RKO (cell line): ENCODE measurements around the gene DRC7.
"Not testable (repeated sequence)": the region's sequence is repeated elsewhere in the genome, so short reads cannot be mapped to it uniquely, and the experiment has no call there.

Experiments
- DNase-seq: peaks from one replicate; pipeline ENCODE4 v3.0.0-alpha.2; 2016; ENCODE audit warnings: low spot score

DRC7 gene

GRCh38 chr16:57660715-57661463, 33.7 kb upstream of the DRC7 start:
- DNase-seq: no peak

- DNase-seq: no peak
Measured at GRCh38 chr16:57661510-57661909, 33.1 kb upstream of the DRC7 start.

DNA sequence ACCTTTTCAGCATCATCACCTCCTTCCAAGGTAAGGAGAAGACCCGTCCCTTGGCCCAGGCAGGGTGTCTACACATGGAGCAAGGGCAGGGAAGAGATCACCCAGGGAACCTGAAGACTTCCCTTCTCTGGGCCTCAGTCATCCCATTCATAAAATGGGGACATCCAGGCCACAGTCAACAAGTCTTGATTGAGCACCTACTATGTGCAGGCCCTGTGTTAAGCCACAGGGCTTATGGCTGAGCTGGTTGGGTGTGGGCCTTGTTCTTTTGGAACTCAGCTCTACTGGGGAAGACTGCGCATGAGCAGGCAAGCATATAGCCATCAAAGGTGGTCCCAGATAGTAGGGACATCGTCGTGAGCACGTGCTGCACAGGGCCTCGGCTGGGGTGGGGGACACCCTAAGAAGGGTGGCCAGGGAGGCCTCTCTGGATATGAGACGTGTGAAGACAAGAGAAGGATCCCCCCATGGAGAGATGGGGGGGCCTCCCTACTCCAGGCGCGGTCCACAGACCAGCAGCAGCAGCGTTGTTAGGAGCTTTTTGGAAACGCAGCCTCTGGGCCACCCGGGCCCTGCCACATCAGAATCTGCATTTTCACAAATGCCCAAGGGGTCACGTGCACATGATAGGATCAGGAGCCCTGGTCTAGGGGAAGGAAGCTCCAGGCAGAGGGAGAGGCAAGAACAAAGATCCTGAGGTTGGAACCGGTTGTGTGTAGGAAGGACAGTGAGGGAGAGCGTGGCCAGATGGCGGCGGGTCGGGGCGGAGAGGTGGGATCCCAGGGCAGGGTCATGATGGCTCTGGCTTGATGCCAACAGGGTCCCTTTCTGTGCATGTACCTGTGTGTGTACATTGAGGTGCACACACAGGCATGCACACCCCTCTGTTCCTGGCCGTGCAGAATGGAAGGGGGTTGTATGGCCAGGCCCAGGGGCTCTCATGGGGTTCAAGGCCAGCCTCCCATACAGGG, 32.4 kb upstream of the DRC7 start:
- no peak for DNase-seq

DNA sequence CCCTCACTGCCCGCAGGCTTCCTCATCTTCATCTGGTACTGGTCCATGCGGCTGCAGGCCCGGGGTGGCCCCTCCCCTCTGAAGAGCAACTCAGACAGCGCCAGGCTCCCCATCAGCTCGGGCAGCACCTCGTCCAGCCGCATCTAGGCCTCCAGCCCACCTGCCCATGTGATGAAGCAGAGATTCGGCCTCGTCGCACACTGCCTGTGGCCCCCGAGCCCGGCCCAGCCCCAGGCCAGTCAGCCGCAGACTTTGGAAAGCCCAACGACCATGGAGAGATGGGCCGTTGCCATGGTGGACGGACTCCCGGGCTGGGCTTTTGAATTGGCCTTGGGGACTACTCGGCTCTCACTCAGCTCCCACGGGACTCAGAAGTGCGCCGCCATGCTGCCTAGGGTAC, 31.2 kb upstream of the DRC7 start:
- DNase-seq: no peak

- DNase-seq: no peak
Measured at GRCh38 chr16:57663917-57664661, 30.5 kb upstream of the DRC7 start.

GRCh38 chr16:57664662-57665025, 30.0 kb upstream of the DRC7 start:
- DNase-seq: no peak

DNA sequence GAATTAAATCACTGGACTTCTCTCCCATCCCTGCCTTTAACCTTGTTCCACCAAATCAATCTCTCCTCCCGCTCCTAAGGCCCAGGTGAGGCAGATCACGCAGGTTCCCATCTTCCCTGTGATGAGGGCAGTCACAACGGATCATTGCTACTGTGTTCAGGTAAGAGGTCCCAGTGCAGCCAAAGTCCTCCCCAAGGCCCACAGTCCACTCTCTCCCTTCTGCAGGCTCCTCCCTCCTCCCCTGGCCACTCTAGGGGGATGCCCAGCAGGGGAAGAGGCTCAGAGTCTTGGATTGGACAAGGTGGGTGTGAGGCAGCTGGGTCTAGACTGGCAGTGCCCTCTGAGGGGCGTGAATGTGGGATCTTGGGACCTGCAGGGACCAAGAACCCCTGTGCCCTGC, 29.1 kb upstream of the DRC7 start:
- DNase-seq: no peak

DNA sequence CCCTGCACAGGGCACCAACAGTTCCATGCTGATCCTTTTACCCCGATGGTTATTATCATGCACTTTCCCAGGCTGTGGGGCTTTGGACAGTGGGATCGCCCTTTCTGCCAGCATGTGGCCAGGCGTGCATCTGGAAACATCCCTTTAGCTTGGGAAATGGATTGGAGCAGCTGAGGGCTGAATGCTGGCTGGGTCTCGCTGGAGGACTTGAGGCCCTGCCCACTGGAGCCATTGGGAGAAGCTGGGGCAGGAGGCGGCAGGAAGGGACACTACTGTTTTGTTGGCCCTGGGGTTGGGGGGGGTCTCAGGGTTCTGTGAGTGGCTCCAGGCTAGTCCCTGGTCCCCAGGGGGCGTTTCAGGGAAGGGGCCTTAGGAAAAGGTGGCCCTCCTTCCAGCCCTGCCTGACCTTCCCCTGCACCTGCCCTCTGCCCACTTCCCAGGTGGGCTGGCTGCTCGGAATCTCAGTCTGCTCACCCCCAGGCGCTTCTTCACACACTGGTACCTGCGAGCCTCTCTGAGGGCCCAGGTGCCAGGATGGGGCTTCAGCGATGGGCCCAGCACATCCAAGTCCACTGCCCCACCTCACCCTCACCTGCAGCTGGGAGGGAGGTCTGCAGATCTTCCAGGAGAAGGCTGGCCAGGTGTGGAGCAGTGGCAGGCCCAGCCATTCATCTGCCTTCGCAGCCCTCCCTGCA, 28.1 kb upstream of the DRC7 start:
- DNase-seq: no peak

GRCh38 chr16:57667048-57667525, 27.5 kb upstream of the DRC7 start:
- no peak for DNase-seq

DNA sequence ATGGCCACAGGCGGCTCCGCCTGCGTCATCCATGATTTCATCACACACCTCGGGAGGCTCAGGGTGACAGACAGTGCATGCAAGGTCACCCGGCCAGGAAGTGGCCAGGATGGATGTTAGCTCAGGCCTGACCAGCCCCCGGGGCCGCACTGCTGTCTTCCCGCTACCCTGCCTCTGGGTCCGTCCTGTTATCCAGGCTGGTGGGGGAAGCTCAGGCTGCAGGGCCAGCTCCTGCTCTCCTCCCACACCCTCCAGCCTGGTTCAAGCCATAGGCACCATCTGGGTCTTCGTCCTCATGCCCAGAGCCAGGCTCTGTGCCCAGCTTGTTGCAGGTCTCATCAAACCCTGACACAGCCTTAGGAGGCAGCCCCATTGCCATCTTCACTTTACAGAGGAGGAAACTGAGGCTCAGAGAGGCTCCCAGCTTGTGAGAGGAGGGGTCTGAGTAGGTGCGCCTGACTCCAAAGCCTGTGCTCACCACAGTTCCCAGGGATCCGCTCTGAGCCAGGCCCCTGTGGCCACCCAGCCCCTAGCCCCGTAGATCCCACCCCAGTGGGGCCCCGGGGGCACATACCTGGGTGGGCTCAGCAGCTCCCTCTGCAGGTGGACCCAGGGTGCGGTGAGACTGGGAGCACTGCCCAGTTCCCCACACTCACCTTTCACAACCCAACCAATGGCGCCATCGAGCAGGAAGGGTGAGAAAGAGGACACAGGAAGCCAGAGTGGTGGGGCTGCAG, 26.9 kb upstream of the DRC7 start:
- no peak for DNase-seq

DNA sequence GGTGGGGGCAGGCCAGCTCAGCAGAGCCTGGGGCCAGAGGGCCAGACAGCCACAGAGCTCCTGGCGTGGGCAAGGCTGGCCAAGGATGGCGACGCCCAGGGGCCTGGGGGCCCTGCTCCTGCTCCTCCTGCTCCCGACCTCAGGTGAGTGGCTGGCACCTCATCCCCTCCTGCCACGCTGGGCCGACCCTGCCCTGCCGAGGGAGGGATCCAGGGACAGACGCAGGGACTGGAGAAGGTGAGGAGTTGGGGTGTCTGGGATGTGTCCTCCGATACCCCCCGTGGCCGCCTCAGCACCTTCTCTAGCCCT, 26.4 kb upstream of the DRC7 start, which contains the start of gene ADGRG3:
ADGRG3 (plus strand) TSS at position 44 of the 309 bp plus-strand sequence; CDS start at position 86, 42 bp downstream.
- no peak for DNase-seq

GRCh38 chr16:57668630-57669475, 25.8 kb upstream of the DRC7 start:
- DNase-seq: no peak

GRCh38 chr16:57669476-57670162, 25.0 kb upstream of the DRC7 start:
- no peak for DNase-seq

DNA sequence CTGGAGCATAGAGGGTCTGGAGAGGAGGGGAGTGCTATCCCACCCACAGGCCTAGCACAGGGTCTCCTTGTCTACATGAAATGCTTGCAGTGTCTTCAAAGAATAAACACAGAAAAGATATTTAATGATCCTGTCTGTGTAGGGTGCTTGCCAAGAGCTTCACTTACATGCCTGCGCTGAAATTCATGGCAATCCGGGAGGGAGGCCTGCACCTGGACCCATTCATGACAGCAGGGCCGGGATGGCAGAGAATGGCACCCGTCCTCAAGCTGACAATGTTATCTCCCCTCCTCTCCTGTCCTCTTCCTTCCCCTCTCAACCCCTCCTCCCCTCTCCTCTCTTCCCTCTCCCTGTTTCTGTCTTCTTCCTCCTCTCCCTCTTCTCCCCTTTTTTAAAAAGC, 24.4 kb upstream of the DRC7 start:
- DNase-seq: no peak

DNA sequence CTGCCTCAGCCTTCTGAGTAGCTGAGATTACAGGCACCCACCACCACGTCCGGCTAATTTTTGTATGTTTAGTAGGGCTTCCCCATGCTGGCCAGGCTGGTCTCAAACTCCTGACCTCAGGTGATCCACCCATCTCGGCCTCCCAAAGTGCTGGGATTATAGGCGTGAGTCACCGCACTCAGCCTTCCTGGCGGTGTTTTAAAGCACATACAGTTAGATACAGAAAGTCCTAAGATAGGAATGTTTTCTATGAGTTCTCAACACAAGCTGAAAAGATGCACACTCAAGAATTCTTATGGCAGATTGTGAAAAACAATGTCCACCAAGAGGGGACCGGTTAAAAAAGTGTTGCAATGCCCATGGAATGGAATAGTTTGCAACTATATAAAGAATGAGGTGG, 23.2 kb upstream of the DRC7 start:
- not testable (repeated sequence) for DNase-seq

DNA sequence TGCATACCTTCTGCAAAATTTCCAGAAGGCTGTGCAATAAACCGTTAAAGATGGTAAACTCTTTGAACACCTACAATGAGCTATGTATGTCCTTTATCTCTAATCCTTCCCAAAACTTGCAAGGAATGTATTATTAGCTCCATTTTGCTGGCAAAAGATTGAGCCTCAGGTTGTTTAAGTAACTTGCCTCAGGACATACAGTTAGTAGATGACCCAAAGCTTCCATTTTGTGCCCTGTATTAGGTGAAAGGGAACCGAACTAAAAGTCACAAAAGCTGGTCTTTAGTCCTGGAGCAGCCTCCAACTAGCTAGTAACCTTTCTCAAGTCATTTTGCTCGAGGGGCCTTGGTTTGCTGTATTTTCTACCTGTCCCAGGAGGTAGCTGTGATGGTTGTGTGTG, 22.2 kb upstream of the DRC7 start:
- no peak for DNase-seq

GRCh38 chr16:57672824-57673223, 21.8 kb upstream of the DRC7 start:
- no peak for DNase-seq

GRCh38 chr16:57675741-57676551, 18.7 kb upstream of the DRC7 start:
- DNase-seq: no peak
